22Rv1 (cell line): ENCODE data around the gene PPP2R5C.
"Not testable (repeated sequence)": the region's sequence is repeated elsewhere in the genome, so short reads cannot be mapped to it uniquely, and the experiment has no call there.

Experiments
- ZFX ChIP-seq: fragments of 450-650 bp; IDR thresholded peaks from 2 replicates; pipeline ENCODE4 v1.6.1; 2017; ENCODE audit warnings: antibody characterized with exemption, borderline replicate concordance
- TF ChIP-seq, protein P1 (sequence below): fragments of 450-650 bp; IDR thresholded peaks from 2 replicates; pipeline ENCODE4 v1.5.1; 2017; ENCODE audit warnings: mild to moderate bottlenecking

DNA sequence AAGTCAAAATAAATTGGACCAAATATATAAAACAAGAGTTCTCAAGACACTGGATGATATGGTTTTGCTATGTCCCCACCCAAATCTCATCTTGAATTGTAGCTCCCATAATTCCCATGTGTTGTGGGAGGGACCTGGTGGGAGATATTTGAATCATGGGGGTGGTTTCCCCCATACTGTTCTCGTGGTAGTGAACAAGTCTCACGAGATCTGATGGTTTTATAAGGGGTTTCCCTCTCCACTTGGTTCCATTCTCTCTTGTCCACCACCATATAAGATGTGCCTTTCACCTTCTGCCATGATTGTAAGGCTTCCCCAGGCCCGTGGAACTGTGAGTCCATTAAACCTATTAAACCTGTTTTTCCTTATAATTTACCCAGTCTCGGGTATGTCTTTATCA is 31.4 kb upstream of the PPP2R5C start:
- TF ChIP-seq, protein P1, sequence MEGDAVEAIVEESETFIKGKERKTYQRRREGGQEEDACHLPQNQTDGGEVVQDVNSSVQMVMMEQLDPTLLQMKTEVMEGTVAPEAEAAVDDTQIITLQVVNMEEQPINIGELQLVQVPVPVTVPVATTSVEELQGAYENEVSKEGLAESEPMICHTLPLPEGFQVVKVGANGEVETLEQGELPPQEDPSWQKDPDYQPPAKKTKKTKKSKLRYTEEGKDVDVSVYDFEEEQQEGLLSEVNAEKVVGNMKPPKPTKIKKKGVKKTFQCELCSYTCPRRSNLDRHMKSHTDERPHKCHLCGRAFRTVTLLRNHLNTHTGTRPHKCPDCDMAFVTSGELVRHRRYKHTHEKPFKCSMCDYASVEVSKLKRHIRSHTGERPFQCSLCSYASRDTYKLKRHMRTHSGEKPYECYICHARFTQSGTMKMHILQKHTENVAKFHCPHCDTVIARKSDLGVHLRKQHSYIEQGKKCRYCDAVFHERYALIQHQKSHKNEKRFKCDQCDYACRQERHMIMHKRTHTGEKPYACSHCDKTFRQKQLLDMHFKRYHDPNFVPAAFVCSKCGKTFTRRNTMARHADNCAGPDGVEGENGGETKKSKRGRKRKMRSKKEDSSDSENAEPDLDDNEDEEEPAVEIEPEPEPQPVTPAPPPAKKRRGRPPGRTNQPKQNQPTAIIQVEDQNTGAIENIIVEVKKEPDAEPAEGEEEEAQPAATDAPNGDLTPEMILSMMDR, result not testable (repeated sequence)
- TF ChIP-seq ZFX, result not testable (repeated sequence)
